Measurements from ENCODE around the gene OSBPL3. TPM values are rescaled to one million over a fixed set of nuclear protein-coding genes. Genes with fewer than 3 reads are reported as not detected.

The OSBPL3 gene
- total and polyA plus RNA-seq, 2 donors (not counting 1 experiment from before 2014, with no cell fraction given) = 13.5 to 67.6 TPM

DNA sequence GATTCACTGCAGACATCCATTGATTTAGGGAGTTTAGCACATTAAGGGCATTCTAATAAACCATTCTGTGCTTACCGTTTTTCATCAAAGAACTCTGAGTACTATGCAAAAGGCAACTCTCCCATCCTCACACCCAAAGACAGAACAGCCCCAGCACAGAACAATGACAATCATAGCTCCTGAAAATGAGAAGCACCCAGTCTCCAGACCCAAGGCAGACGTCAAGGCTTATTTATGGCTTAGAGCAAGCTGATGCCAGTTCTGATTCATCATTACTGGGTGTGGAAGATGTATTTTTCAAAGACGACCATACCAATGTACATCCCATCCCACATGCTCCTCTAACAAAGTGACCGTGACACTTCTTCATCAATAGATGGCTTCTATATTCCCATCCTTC, 67.6 kb downstream of the OSBPL3 start:
- no peak for DNase-seq
- Histone ChIP-seq H3K4me1 (ENCODE audit: control insufficient read depth in 2 of 2, insufficient read depth in 2 of 2, low read length in 2 of 2) (peaks cover 33 to 36% of the 10 kb centered on the region in 2 donors), H3K27me3 (replicated peaks in 1 of 4; ENCODE audit: control extremely low read depth in 1 of 4, control insufficient read depth in 3 of 4, insufficient read depth in 4 of 4, low read length in 3 of 4) (no peaks in the 10 kb centered on the region), H3K9ac (ENCODE audit: low read length) (no peak overlapping the region), H3K27ac (ENCODE audit: low read length in 2 of 2) (no peak overlapping the region), H3K79me2 (ENCODE audit: control insufficient read depth, insufficient read depth, low read length) (peaks cover 56% of the 10 kb centered on the region), H3K9me3 (ENCODE audit: control extremely low read depth in 1 of 3, control insufficient read depth in 2 of 3, insufficient read depth in 1 of 3, low read length in 2 of 3) (no peaks in the 10 kb centered on the region), H3K4me2 (replicated peaks; ENCODE audit: low read depth, low read length, poor library complexity, severe bottlenecking) (no peak overlapping the region), H3K36me3 (replicated peaks in 1 of 2; ENCODE audit: control extremely low read depth in 1 of 2, control insufficient read depth in 1 of 2, extremely low read depth in 1 of 2, insufficient read depth in 2 of 2, low read length in 1 of 2) (no peaks in the 10 kb centered on the region), H4K20me1 (ENCODE audit: control insufficient read depth, insufficient read depth, low read length, poor library complexity, severe bottlenecking) (peaks cover 6% of the 10 kb centered on the region), H2AFZ (ENCODE audit: insufficient read depth, low read depth, low read length, poor library complexity, severe bottlenecking) (no peak overlapping the region), H3K4me3 (ENCODE audit: control extremely low read depth in 1 of 5, extremely low read depth in 1 of 5, insufficient read depth in 1 of 5, low read depth in 2 of 5, low read length in 4 of 5) (no peak overlapping the region)
- Mint-ChIP-seq H3K9me3 (ENCODE audit: insufficient read depth) (no peaks in the 10 kb centered on the region), H3K4me1 (peaks cover 58% of the 10 kb centered on the region), H3K27ac (no peak overlapping the region), H3K27me3 (no peaks in the 10 kb centered on the region), H3K4me3 (no peak overlapping the region)
- ChIA-PET POLR2A (no interaction called here), CTCF (interaction anchor here (1.9 to 2.0 kb wide), 2 partner anchors 14 to 92 kb away, joined by 5 to 7 read pairs; no protein-coding TSS in a partner anchor)
- TF ChIP-seq, protein P1, sequence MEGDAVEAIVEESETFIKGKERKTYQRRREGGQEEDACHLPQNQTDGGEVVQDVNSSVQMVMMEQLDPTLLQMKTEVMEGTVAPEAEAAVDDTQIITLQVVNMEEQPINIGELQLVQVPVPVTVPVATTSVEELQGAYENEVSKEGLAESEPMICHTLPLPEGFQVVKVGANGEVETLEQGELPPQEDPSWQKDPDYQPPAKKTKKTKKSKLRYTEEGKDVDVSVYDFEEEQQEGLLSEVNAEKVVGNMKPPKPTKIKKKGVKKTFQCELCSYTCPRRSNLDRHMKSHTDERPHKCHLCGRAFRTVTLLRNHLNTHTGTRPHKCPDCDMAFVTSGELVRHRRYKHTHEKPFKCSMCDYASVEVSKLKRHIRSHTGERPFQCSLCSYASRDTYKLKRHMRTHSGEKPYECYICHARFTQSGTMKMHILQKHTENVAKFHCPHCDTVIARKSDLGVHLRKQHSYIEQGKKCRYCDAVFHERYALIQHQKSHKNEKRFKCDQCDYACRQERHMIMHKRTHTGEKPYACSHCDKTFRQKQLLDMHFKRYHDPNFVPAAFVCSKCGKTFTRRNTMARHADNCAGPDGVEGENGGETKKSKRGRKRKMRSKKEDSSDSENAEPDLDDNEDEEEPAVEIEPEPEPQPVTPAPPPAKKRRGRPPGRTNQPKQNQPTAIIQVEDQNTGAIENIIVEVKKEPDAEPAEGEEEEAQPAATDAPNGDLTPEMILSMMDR (IDR thresholded peaks at IDR 0.05) = no peak
- no peak for TF ChIP-seq EZH2 (IDR thresholded peaks at IDR 0.05; ENCODE audit: borderline replicate concordance, insufficient read depth, low read depth, low read length, poor library complexity, severe bottlenecking)
- intact Hi-C loops (cut with micrococcal nuclease) = loop anchor here (5.0 kb wide), 1 partner anchor 50 kb away; no protein-coding TSS in a partner anchor
- WGBS (ENCODE audit: insufficient coverage) = 83% methylated on average over 1 of the region's 4 CpGs
- ATAC-seq (ENCODE audit: low read depth) = no peak

DNA sequence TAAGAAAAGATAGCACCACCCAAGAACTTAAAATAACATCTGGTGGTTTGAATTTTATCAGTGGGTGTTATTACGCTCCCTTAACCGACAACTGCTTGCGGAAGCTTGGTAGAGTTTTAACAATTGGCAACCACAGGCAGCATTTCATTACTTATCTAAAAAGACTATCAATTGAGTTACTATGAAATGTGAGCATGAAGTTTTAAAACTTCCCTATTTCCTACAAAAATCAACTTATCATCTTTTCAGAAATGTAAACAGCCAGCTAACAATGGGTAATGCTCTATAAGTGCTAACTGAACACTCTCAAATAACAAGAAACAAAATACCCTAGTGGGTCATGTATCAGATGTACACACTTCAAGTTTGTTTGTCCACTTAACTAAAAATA, 68.8 kb downstream of the OSBPL3 start:
- peak overlapping the region in 1 of 2 donors; percentile 17 for H3K27ac ChIP-seq (ENCODE audit: low read length in 2 of 2)

More for the DNA sequence above, 68.8 kb downstream of the OSBPL3 start:
- H3K79me2 ChIP-seq (ENCODE audit: control insufficient read depth, insufficient read depth, low read length) = peaks cover 56% of the 10 kb centered on the region
- H3K27me3 ChIP-seq (replicated peaks in 1 of 4; ENCODE audit: control extremely low read depth in 1 of 4, control insufficient read depth in 3 of 4, insufficient read depth in 4 of 4, low read length in 3 of 4) = no peaks in the 10 kb centered on the region
- no peak for TF ChIP-seq EZH2 (IDR thresholded peaks at IDR 0.05; ENCODE audit: borderline replicate concordance, insufficient read depth, low read depth, low read length, poor library complexity, severe bottlenecking)
- TF ChIP-seq, protein P1 (IDR thresholded peaks at IDR 0.05) = no peak
- WGBS (ENCODE audit: insufficient coverage) = no CpG with 5 or more reads among the region's 3 CpGs
- ATAC-seq (ENCODE audit: low read depth) (peak; percentile 69), DNase-seq (peak; percentile 40)
- H3K4me2 ChIP-seq (replicated peaks; ENCODE audit: low read depth, low read length, poor library complexity, severe bottlenecking) = peak overlapping the region; percentile 56
- peaks cover 6% of the 10 kb centered on the region for H4K20me1 ChIP-seq (ENCODE audit: control insufficient read depth, insufficient read depth, low read length, poor library complexity, severe bottlenecking)
- no peaks in the 10 kb centered on the region for H3K27me3 Mint-ChIP-seq
- peaks cover 33 to 36% of the 10 kb centered on the region in 2 donors for H3K4me1 ChIP-seq (ENCODE audit: control insufficient read depth in 2 of 2, insufficient read depth in 2 of 2, low read length in 2 of 2)
- H3K4me3 ChIP-seq (ENCODE audit: control extremely low read depth in 1 of 5, extremely low read depth in 1 of 5, insufficient read depth in 1 of 5, low read depth in 2 of 5, low read length in 4 of 5) = peak overlapping the region in 1 of 5 experiments; percentile 21
- H2AFZ ChIP-seq (ENCODE audit: insufficient read depth, low read depth, low read length, poor library complexity, severe bottlenecking) = no peak overlapping the region
- peak overlapping the region; percentile 73 for H3K4me3 Mint-ChIP-seq
- H3K9me3 Mint-ChIP-seq (ENCODE audit: insufficient read depth) = no peaks in the 10 kb centered on the region
- ChIA-PET POLR2A (no interaction called here), CTCF (interaction anchor here (1.0 to 2.2 kb wide), 8 partner anchors 10 to 159 kb away, joined by 3 to 7 read pairs (median 4); no protein-coding TSS in a partner anchor)
- peaks cover 50% of the 10 kb centered on the region for H3K4me1 Mint-ChIP-seq
- H3K9ac ChIP-seq (ENCODE audit: low read length) = peak overlapping the region; percentile 9
- H3K36me3 ChIP-seq (replicated peaks in 1 of 2; ENCODE audit: control extremely low read depth in 1 of 2, control insufficient read depth in 1 of 2, extremely low read depth in 1 of 2, insufficient read depth in 2 of 2, low read length in 1 of 2) = no peaks in the 10 kb centered on the region
- no peak overlapping the region for H3K27ac Mint-ChIP-seq
- intact Hi-C loops (cut with micrococcal nuclease) = loop anchor here (2.0 to 5.0 kb wide), 3 partner anchors 32 to 70 kb away; partner anchors contain the start of gene OSBPL3
- no peaks in the 10 kb centered on the region for H3K9me3 ChIP-seq (ENCODE audit: control extremely low read depth in 1 of 3, control insufficient read depth in 2 of 3, insufficient read depth in 1 of 3, low read length in 2 of 3)

All from B cell (primary cell).